SK-N-SH treated with all-trans-retinoic acid at 6 μM for 48 hours (cell line): ENCODE data around the gene EGFL7.

ENCODE experiments used
- ARNTL ChIP-seq: fragments of 450-650 bp; formaldehyde crosslinking; IDR thresholded peaks from 2 replicates; pipeline ENCODE4 v1.5.0; 2020; ENCODE audit warnings: low read depth, mild to moderate bottlenecking, moderate library complexity, borderline replicate concordance
- CREB5 ChIP-seq: fragments of 250-450 bp; sonication (Bioruptor Pico); IDR thresholded peaks from 2 replicates; pipeline ENCODE4 v1.5.1; 2020; ENCODE audit warnings: low read depth, mild to moderate bottlenecking, moderate library complexity
- CSDC2 ChIP-seq: fragments of 250-450 bp; sonication (Bioruptor Pico); IDR thresholded peaks from 2 replicates; pipeline ENCODE4 v1.5.0; 2020; ENCODE audit warnings: mild to moderate bottlenecking, moderate library complexity
- ESRRG ChIP-seq: fragments of 250-450 bp; sonication (Bioruptor Pico); IDR thresholded peaks from 2 replicates; pipeline ENCODE4 v1.6.1; 2021; ENCODE audit warnings: mild to moderate bottlenecking
- OSR1 ChIP-seq: fragments of 250-450 bp; sonication (Bioruptor Pico); IDR thresholded peaks from 2 replicates; pipeline ENCODE4 v1.8.0; 2022; ENCODE audit warnings: moderate library complexity, mild to moderate bottlenecking, inconsistent platforms
- PATZ1 ChIP-seq: fragments of 250-450 bp; sonication (Bioruptor Pico); IDR thresholded peaks from 2 replicates; pipeline ENCODE4 v1.8.0; 2020; ENCODE audit warnings: mild to moderate bottlenecking, moderate library complexity, borderline replicate concordance
- POU6F1 ChIP-seq: fragments of 250-450 bp; sonication (Bioruptor Pico); IDR thresholded peaks from 2 replicates; pipeline ENCODE4 v1.8.0; 2021; ENCODE audit warnings: low read depth, mild to moderate bottlenecking, moderate library complexity, borderline replicate concordance
- RARB ChIP-seq: fragments of 250-450 bp; sonication (Bioruptor Pico); IDR thresholded peaks from 2 replicates; pipeline ENCODE4 v1.8.0; 2021; ENCODE audit warnings: mild to moderate bottlenecking, moderate library complexity
- SNAI2 ChIP-seq: fragments of 250-450 bp; sonication (Bioruptor Pico); IDR thresholded peaks from 2 replicates; pipeline ENCODE4 v1.5.0; 2020; ENCODE audit warnings: mild to moderate bottlenecking, moderate library complexity
- TOX ChIP-seq: fragments of 250-450 bp; sonication (Bioruptor Pico); IDR thresholded peaks from 2 replicates; pipeline ENCODE4 v1.8.0; 2021; ENCODE audit warnings: mild to moderate bottlenecking, moderate library complexity, borderline replicate concordance
- ZC3H10 ChIP-seq: fragments of 250-450 bp; sonication (Bioruptor Pico); IDR thresholded peaks from 2 replicates; pipeline ENCODE4 v1.5.1; 2021; ENCODE audit warnings: mild to moderate bottlenecking, moderate library complexity
- ZFP30 ChIP-seq: fragments of 450-650 bp; formaldehyde crosslinking; IDR thresholded peaks from 2 replicates; pipeline ENCODE4 v1.5.0; 2022; ENCODE audit warnings: mild to moderate bottlenecking, moderate library complexity
- ZNF70 ChIP-seq: fragments of 450-650 bp; formaldehyde crosslinking; IDR thresholded peaks from 2 replicates; pipeline ENCODE4 v1.5.0; 2020; ENCODE audit warnings: mild to moderate bottlenecking, moderate library complexity

- TF ChIP-seq RARB (CRISPR knock-in tag) (no peak), CSDC2 (CRISPR knock-in tag) (no peak), OSR1 (CRISPR knock-in tag) (no peak), PATZ1 (CRISPR knock-in tag) (no peak), CREB5 (no peak), ESRRG (no peak), ARNTL (CRISPR knock-in tag) (no peak), TOX (no peak), SNAI2 (no peak), ZC3H10 (no peak), POU6F1 (CRISPR knock-in tag) (no peak), ZNF70 (CRISPR knock-in tag) (no peak), ZFP30 (no peak)
Measured at GRCh38 chr9:136694872-136695247, 32.1 kb downstream of the EGFL7 start.
